GM23248 (cell line): Measurements from ENCODE around the gene CLEC16A. TPM values are rescaled to one million over a fixed set of nuclear protein-coding genes. Genes with fewer than 3 reads are reported as not detected.

Experiments
- DNase-seq: peaks from one replicate; pipeline ENCODE4 v3.0.0-alpha.2; 2015
- H2AFZ ChIP-seq: fragments of 200-600 bp; sonication (generic); 2 replicates; pipeline ENCODE4 v1.6.1; 2016; ENCODE audit warnings: antibody characterized with exemption
- H3F3A ChIP-seq: fragments of 200-600 bp; sonication (generic); 2 replicates; pipeline ENCODE4 v1.6.1; 2016; ENCODE audit warnings: mild to moderate bottlenecking, antibody characterized with exemption, mixed run types; ENCODE audit not compliant: insufficient read depth
- H3K27ac ChIP-seq: fragments of 200-600 bp; sonication (generic); 2 replicates; pipeline ENCODE4 v1.5.1; 2016; ENCODE audit warnings: mild to moderate bottlenecking
- H3K27me3 ChIP-seq: fragments of 200-600 bp; sonication (generic); replicated peaks from 2 replicates; pipeline ENCODE4 v1.6.1; 2016; ENCODE audit warnings: mild to moderate bottlenecking; ENCODE audit not compliant: insufficient read depth
- H3K36me3 ChIP-seq: fragments of 200-600 bp; sonication (generic); 2 replicates; pipeline ENCODE4 v1.6.1; 2016; ENCODE audit warnings: low read depth, mild to moderate bottlenecking
- H3K4me1 ChIP-seq: fragments of 200-600 bp; sonication (generic); 2 replicates; pipeline ENCODE4 v1.6.1; 2016; ENCODE audit warnings: mild to moderate bottlenecking; ENCODE audit not compliant: insufficient read depth
- H3K4me2 ChIP-seq: fragments of 200-600 bp; sonication (generic); one replicate; pipeline ENCODE4 v1.6.1; 2016; ENCODE audit warnings: mild to moderate bottlenecking; ENCODE audit not compliant: unreplicated experiment
- H3K4me3 ChIP-seq: fragments of 200-600 bp; sonication (generic); 2 replicates; pipeline ENCODE4 v1.5.1; 2016; ENCODE audit warnings: mild to moderate bottlenecking
- H3K79me2 ChIP-seq: fragments of 200-600 bp; sonication (generic); 2 replicates; pipeline ENCODE4 v1.6.1; 2016; ENCODE audit warnings: mild to moderate bottlenecking; ENCODE audit not compliant: insufficient read depth
- H3K9ac ChIP-seq: fragments of 200-600 bp; sonication (generic); 2 replicates; pipeline ENCODE4 v1.6.1; 2016; ENCODE audit warnings: mild to moderate bottlenecking
- H3K9me2 ChIP-seq: fragments of 200-600 bp; sonication (generic); 2 replicates; pipeline ENCODE4 v1.6.1; 2016; ENCODE audit warnings: mixed run types, mild to moderate bottlenecking, moderate library complexity; ENCODE audit not compliant: insufficient read depth
- H3K9me3 ChIP-seq: fragments of 200-600 bp; sonication (generic); one replicate; pipeline ENCODE4 v1.6.1; 2017; ENCODE audit warnings: low read depth
- H4K20me1 ChIP-seq: fragments of 200-600 bp; sonication (generic); 2 replicates; pipeline ENCODE4 v1.6.0; 2016; ENCODE audit not compliant: insufficient read depth
- EZH2 ChIP-seq: fragments of 200-600 bp; sonication (generic); IDR thresholded peaks from 2 replicates; pipeline ENCODE4 v1.6.1; 2018; ENCODE audit warnings: antibody characterized with exemption, mild to moderate bottlenecking; ENCODE audit not compliant: insufficient read depth, poor library complexity, severe bottlenecking
- EZH2phosphoT487 ChIP-seq: fragments of 200-600 bp; sonication (generic); IDR thresholded peaks from 2 replicates; pipeline ENCODE4 v1.6.1; 2018; ENCODE audit warnings: antibody characterized with exemption, moderate library complexity, mild to moderate bottlenecking, low read depth; ENCODE audit not compliant: insufficient read depth
- WGBS, 2 experiments: methylation state at CpG; one replicate each; pipeline ENCODE4 v1.1.6; 2015 to 2017; ENCODE audit warnings: low lambda C conversion rate in 2 of 2, low coverage in 1 of 2; ENCODE audit errors: missing lambda C conversion rate in 2 of 2; 5-methylcytosine and 5-hydroxymethylcytosine counted together
- in situ Hi-C: fragments of 300-500 bp; cut with MboI; formaldehyde crosslinking; loops from 2 replicates; pipeline ENCODE4 v1.15.0; 2020
- polyA plus RNA-seq: library from polyadenylated mRNA; unstranded; fragments of >200 nt; fragmentation: Nextera tagmentation; extraction: Ambion mirVana; gene quantifications from 2 replicates; pipeline ENCODE4 v1.2.1, GENCODE V29; 2016
- total RNA-seq: library from RNA; depleted of rRNA; stranded (reverse); fragments of >200 nt; shearing (Covaris generic); gene quantifications from 2 replicates; pipeline ENCODE4 v1.2.3, GENCODE V29; 2014

The CLEC16A gene
- total and polyA plus RNA-seq, 2 experiments from 2014 or later, result 13.2 to 21.4 TPM

DNA sequence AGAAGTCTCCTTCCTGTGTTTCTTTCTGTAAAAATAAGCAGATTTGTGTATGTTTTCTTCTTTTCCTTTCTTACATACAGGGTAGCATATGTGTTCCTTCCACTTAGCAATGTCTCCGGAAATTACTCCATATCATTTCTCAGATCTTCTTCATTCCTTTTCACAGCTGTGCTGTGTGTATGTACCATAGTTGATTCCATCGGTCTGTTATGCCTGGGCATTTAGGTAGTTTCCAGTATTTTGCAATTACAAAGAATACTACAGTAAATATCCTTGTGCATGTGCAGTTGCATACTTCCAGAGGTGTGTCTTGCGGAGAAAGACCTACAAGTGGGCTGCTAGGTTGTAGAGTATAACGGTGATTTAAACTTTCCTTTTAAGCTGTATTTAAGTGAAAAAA is 69.8 kb downstream of the CLEC16A start:
- Histone ChIP-seq H3K4me1 (peaks cover 10% of the 10 kb centered on the region), H3K27me3 (no peaks in the 10 kb centered on the region), H3K9ac (no peak overlapping the region), H3K36me3 (no peaks in the 10 kb centered on the region), H3F3A (no peaks in the 10 kb centered on the region; the same call in 1 of the 2 replicates), H3K4me3 (no peak overlapping the region), H3K27ac (no peak overlapping the region), H3K9me2 (no peaks in the 10 kb centered on the region), H3K9me3 (no peaks in the 10 kb centered on the region), H2AFZ (no peak overlapping the region), H3K79me2 (no peaks in the 10 kb centered on the region), H3K4me2 (no peak overlapping the region), H4K20me1 (no peaks in the 10 kb centered on the region)
- no peak for DNase-seq
- TF ChIP-seq EZH2phosphoT487 (no peak), EZH2 (no peak)
- in situ Hi-C loops, result no loop called here
- WGBS, 2 experiments, result 79 to 88% methylated on average over 4 of the region's 4 CpGs

DNA sequence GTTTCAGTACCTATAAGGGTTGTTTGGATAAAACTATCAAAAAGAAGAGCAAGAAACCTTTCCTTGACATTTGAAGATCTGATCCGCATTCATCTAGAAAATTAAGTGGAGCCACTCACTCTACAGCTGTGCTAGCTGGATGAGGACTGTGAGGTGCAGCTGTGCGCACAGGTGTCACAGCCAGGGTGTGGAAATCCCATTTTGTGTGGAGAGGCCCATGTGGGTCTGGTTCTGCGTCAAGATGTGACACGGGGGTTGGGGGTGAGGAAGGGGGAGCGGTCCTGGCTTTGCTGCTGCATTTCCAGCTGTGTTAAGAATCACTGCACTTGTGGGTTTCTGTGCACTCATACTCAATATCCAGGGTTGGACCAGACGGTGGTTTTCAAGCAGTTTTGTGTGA is 70.7 kb downstream of the CLEC16A start:
- TF ChIP-seq EZH2phosphoT487 (no peak), EZH2 (no peak)
- Histone ChIP-seq H3K4me3 (no peak overlapping the region), H3K4me2 (no peak overlapping the region), H3K36me3 (no peaks in the 10 kb centered on the region), H3K4me1 (peaks cover 10% of the 10 kb centered on the region), H3K9ac (no peak overlapping the region), H3K9me3 (no peaks in the 10 kb centered on the region), H3K79me2 (no peaks in the 10 kb centered on the region), H4K20me1 (no peaks in the 10 kb centered on the region), H3K27me3 (no peaks in the 10 kb centered on the region), H3K27ac (no peak overlapping the region), H3K9me2 (no peaks in the 10 kb centered on the region), H3F3A (no peaks in the 10 kb centered on the region; the same call in 1 of the 2 replicates), H2AFZ (no peak overlapping the region)
- no peak for DNase-seq
- in situ Hi-C loops, result no loop called here
- WGBS, 2 experiments, result 91 to 93% methylated on average over 6 of the region's 6 CpGs

DNA sequence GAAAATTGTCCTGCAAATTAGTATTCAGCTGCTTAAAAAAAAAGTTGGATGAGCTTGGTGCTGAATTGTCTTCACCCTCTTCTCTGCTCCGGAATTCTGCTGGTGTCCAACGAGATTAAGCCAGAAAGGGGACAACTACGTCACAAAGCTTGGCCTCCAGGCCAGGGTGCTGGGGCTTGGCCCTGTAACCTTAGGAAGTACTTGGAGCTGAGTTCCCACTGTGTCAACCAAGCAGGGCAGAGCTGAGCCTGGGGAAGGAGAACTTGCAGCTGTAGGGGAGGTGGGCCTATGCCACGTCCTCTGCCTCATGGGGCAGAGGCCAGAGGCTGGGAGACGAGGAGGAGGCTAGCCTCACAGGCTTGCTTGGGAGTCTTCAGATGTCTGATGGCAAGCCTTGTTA is 71.2 kb downstream of the CLEC16A start:
- no peak overlapping the region for H3K9ac ChIP-seq
- in situ Hi-C loops, result no loop called here
- H2AFZ ChIP-seq, result no peak overlapping the region
- H3K36me3 ChIP-seq, result no peaks in the 10 kb centered on the region
- H3K4me1 ChIP-seq, result peaks cover 11% of the 10 kb centered on the region
- H3K27ac ChIP-seq, result no peak overlapping the region
- TF ChIP-seq EZH2 (no peak), EZH2phosphoT487 (no peak)
- H3K9me2 ChIP-seq, result no peaks in the 10 kb centered on the region
- H3K9me3 ChIP-seq, result no peaks in the 10 kb centered on the region
- H3K27me3 ChIP-seq, result no peaks in the 10 kb centered on the region
- no peak overlapping the region for H3K4me3 ChIP-seq
- DNase-seq, result no peak
- no peaks in the 10 kb centered on the region; the same call in 1 of the 2 replicates for H3F3A ChIP-seq
- H4K20me1 ChIP-seq, result no peaks in the 10 kb centered on the region
- 96 to 99% methylated on average over 5 of the region's 5 CpGs for WGBS, 2 experiments
- no peaks in the 10 kb centered on the region for H3K79me2 ChIP-seq
- H3K4me2 ChIP-seq, result no peak overlapping the region

DNA sequence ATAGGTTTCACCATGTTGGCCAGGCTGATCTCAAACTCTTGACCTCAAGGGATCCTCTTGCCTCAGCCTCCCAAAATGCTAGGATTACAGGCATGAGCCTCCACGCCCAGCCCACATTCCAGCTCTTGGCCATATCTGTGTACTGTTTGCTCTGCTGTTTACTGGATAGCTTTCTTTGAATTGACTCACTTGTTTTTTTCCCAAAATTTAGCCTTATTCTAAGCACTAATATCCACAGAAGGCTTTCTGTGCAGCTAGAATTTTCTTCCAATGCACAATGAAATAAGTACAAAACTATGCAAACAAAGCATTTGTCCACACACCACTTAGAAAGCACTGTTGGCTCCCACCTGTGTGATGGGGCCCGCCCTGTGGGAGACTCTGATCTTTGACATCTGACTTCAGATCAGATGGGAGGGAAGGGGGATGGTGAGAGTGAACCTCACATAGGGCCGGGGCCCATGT is 72.2 kb downstream of the CLEC16A start:
- Histone ChIP-seq H3K79me2 (no peaks in the 10 kb centered on the region), H3K9me2 (no peaks in the 10 kb centered on the region), H3F3A (no peaks in the 10 kb centered on the region; the same call in 1 of the 2 replicates), H3K9ac (no peak overlapping the region), H3K9me3 (no peaks in the 10 kb centered on the region), H3K36me3 (no peaks in the 10 kb centered on the region), H3K4me2 (peak overlapping the region; percentile 28), H2AFZ (no peak overlapping the region), H3K27me3 (no peaks in the 10 kb centered on the region), H3K27ac (peak overlapping the region; percentile 24; the same call in 1 of the 2 replicates), H3K4me1 (peaks cover 15% of the 10 kb centered on the region), H3K4me3 (no peak overlapping the region), H4K20me1 (no peaks in the 10 kb centered on the region)
- TF ChIP-seq EZH2phosphoT487 (no peak), EZH2 (no peak)
- in situ Hi-C loops, result no loop called here
- DNase-seq, result peak; percentile 24
- WGBS, 2 experiments, result 40 to 48% methylated on average over 3 of the region's 3 CpGs

DNA sequence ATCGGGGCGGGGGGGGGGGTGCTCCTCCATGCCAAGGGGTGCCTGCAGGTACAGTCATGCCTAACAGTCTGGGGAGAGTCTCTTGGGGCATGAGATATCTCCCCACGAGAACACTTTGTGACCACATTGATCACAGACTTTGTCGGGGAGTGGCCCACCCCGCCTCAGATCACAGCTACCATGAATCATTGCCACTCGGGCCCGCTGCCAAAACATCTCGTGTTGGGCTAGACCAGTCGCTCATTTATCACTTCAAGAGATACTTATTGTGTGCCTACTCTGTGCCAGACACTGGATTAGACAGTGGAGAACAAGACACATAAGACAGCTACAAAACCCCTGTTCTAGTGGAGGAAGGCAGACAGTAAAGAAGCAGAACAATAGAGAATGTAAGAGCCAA is 72.6 kb downstream of the CLEC16A start:
- Histone ChIP-seq H2AFZ (no peak overlapping the region), H3K9me2 (no peaks in the 10 kb centered on the region), H3F3A (no peaks in the 10 kb centered on the region; the same call in 1 of the 2 replicates), H3K79me2 (no peaks in the 10 kb centered on the region), H3K27ac (no peak overlapping the region), H3K36me3 (no peaks in the 10 kb centered on the region), H3K9me3 (no peaks in the 10 kb centered on the region), H3K9ac (no peak overlapping the region), H3K4me2 (no peak overlapping the region), H3K4me3 (no peak overlapping the region), H3K4me1 (peaks cover 15% of the 10 kb centered on the region), H4K20me1 (no peaks in the 10 kb centered on the region), H3K27me3 (no peaks in the 10 kb centered on the region)
- TF ChIP-seq EZH2phosphoT487 (no peak), EZH2 (no peak)
- 13 to 16% methylated on average over 9 of the region's 9 CpGs for WGBS, 2 experiments
- peak; percentile 79 for DNase-seq
- in situ Hi-C loops, result no loop called here
